A673 (cell line): Measurements from ENCODE around the gene SMYD3.

ENCODE experiments used
- EZH2 ChIP-seq: fragments of 200-600 bp; sonication (generic); IDR thresholded peaks from 2 replicates; pipeline ENCODE4 v1.6.1; 2017; ENCODE audit warnings: borderline replicate concordance, low read depth, mild to moderate bottlenecking, mixed read lengths, antibody characterized with exemption, low read length; ENCODE audit not compliant: poor library complexity, severe bottlenecking
- TF ChIP-seq, protein P1 (sequence below): fragments of 300-800, 200-600 bp; sonication (generic); conservative IDR thresholded peaks from 2 replicates; pipeline ENCODE4 v1.5.1; 2017; ENCODE audit warnings: low read depth, mild to moderate bottlenecking, antibody characterized with exemption, low read length, moderate library complexity, mixed read lengths

DNA sequence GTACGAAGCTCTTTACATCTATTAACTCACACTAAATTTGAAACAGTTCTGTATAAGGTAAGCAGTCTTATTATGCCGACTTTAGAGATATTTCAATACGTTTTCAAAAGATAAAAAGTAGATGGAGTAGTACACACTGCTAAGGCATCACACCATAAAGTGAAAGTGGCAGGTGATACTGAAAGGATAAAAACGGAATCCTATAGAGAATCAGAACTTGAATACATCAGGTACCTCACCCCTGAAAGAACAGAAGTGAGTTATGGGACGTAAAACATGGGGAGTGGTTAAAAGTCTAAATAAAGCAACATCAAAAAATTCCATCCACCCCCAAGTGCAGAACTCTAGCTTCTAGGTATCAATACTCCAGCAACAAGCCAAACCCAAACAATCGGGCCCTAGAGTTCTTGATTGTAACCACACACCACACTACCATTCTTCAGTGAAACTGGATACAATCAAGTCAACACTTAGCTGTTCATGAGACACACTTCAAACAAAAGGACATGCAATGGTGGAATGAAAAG is 142.6 kb downstream of the SMYD3 start:
- TF ChIP-seq, protein P1, sequence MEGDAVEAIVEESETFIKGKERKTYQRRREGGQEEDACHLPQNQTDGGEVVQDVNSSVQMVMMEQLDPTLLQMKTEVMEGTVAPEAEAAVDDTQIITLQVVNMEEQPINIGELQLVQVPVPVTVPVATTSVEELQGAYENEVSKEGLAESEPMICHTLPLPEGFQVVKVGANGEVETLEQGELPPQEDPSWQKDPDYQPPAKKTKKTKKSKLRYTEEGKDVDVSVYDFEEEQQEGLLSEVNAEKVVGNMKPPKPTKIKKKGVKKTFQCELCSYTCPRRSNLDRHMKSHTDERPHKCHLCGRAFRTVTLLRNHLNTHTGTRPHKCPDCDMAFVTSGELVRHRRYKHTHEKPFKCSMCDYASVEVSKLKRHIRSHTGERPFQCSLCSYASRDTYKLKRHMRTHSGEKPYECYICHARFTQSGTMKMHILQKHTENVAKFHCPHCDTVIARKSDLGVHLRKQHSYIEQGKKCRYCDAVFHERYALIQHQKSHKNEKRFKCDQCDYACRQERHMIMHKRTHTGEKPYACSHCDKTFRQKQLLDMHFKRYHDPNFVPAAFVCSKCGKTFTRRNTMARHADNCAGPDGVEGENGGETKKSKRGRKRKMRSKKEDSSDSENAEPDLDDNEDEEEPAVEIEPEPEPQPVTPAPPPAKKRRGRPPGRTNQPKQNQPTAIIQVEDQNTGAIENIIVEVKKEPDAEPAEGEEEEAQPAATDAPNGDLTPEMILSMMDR, result no peak
- no peak for TF ChIP-seq EZH2
